Heart right ventricle (tissue), 16 donors: ENCODE data around the gene IFIT3. TPM values are rescaled to one million over a fixed set of nuclear protein-coding genes. Genes with fewer than 3 reads are reported as not detected.

Experiments used
- ATAC-seq, 8 donors: fragments of 200-7000 bp; cut with Tn5 transposase; one replicate each; pipeline ENCODE4 v1.9.1; 2020; ENCODE audit warnings: mild to moderate bottlenecking in 8 of 8, moderate library complexity in 8 of 8, moderate number of reproducible peaks in 1 of 8
- DNase-seq, 2 donors: peaks; one replicate each; pipeline ENCODE4 v3.0.0-alpha.2; 2020
- H3K27ac ChIP-seq, 10 donors: fragments of 200-600 bp; sonication (generic) in 2 of 10; one replicate each; pipeline versions ENCODE4 v1.5.0 to v1.8.0; 2020 to 2022; ENCODE audit warnings: mild to moderate bottlenecking in 3 of 10
- H3K27me3 ChIP-seq, 7 donors: fragments of 200-600 bp; one replicate each; pipeline ENCODE4 v1.8.0; 2021 to 2022; ENCODE audit warnings: mild to moderate bottlenecking in 2 of 7
- H3K36me3 ChIP-seq, 9 donors: fragments of 200-600 bp; sonication (generic) in 1 of 9; one replicate each; pipeline versions ENCODE4 v1.5.0 to v1.8.0; 2020 to 2022; ENCODE audit warnings: mild to moderate bottlenecking in 2 of 9
- H3K4me1 ChIP-seq, 9 donors: fragments of 200-600 bp; sonication (generic) in 1 of 9; one replicate each; pipeline versions ENCODE4 v1.5.0 to v1.8.0; 2020 to 2022; ENCODE audit warnings: mild to moderate bottlenecking in 4 of 9
- H3K4me3 ChIP-seq, 10 donors: fragments of 200-600 bp; sonication (generic) in 2 of 10; one replicate each; pipeline versions ENCODE4 v1.5.0 to v1.8.0; 2020 to 2022; ENCODE audit warnings: mild to moderate bottlenecking in 7 of 10, moderate library complexity in 2 of 10
- H3K9me3 ChIP-seq, 11 donors: fragments of 200-600 bp in 10 of 11; sonication (generic) in 2 of 11; one replicate each; pipeline versions ENCODE4 v1.5.0 to v1.8.0; 2013 to 2022; ENCODE audit warnings: mild to moderate bottlenecking in 2 of 11, control low read depth in 1 of 11, moderate library complexity in 1 of 11
- CTCF ChIP-seq, 9 donors: fragments of 200-600 bp; sonication (generic) in 2 of 9; IDR thresholded peaks; one replicate each; pipeline versions ENCODE4 v1.5.0 to v1.8.0; 2021 to 2022; ENCODE audit warnings: antibody characterized with exemption in 9 of 9, mild to moderate bottlenecking in 5 of 9, moderate library complexity in 1 of 9
- WGBS, 2 donors: extraction: QIAGEN DNeasy Blood & Tissue Kit; methylation state at CpG; one replicate each; pipeline ENCODE4 v1.1.7; 2013; ENCODE audit warnings: inconsistent platforms in 1 of 2; 5-methylcytosine and 5-hydroxymethylcytosine counted together
- intact Hi-C, 10 donors: fragments of 100-400 bp; cut with DNase I; formaldehyde crosslinking; loops; one replicate each; pipeline versions ENCODE4 v1.11.1 to v1.14.2; 2022
- polyA plus RNA-seq, 2 donors: library from polyadenylated mRNA; stranded (reverse); fragments of 200-250 nt; gene quantifications; one replicate each; pipeline ENCODE4 v1.2.3, GENCODE V29; 2013
- total RNA-seq, 10 donors: library from RNA; stranded (reverse); fragmentation: NEBNext Ultra II Directional in 3 of 10; extraction: Animal tissue kit (Norgen Biotek cat#: 25700) in 3 of 10; gene quantifications; one replicate each; pipeline versions ENCODE4 v1.2.1 to v1.2.4, GENCODE V29; 2021 to 2023
- donor health status: Arrhythmogenic right ventricular cardiomyopathy.
- donor health status: ischemic (EF 13 %, LVEDD 7.1; RV severe dilation, severe dysfunction).
- donor health status: healthy with polysubstance abuse.
- donor health status: DM: no; HTN: yes; CAD: no.
- donor health status: DM: no; HTN: no; CAD: no.
- donor health status: ischemic (EF 25% LVEDD 6.9; RV normal size, moderate dysfunction).
- donor health status: ischemic (EF 25% LVEDD 5.7; RV mildly dilated, moderate dysfunction).
- donor health status: healthy.
- donor health status: DM: yes; HTN: yes; CAD: no.
- donor health status: Ischemic cardiomyopathy.
- donor health status: ischemic (EF 35%, LVEDD 5.7; RV mildly dilated, moderate dysfunction).
- donor health status: nonischemic (EF 11% LVEDD 7.7; RV severe dilation, severe dysfunction).
- donor health status: DM: yes; HTN: yes; CAD: no.
- donor health status: PGD.
- donor health status: ischemic (EF 29% LVEDD 5.4; RV normal size, mild dysfunction).
- donor health status: nonischemic (EF 23%, LVEDD 6.1; RV moderate dilation, normal function).

Gene IFIT3
- total and polyA plus RNA-seq, 12 donors: 4.7 to 102 (median 12.2) TPM

- Histone ChIP-seq H3K4me3 (peak overlapping the region; percentile 30 to 61 (median 58)), H3K36me3 (peaks cover 0 to 9% (median 0%) of the 10 kb centered on the region in 9 donors), H3K9me3 (peaks cover 0 to 12% (median 0%) of the 10 kb centered on the region in 11 donors), H3K27ac (peak overlapping the region; percentile 57 to 94 (median 86)), H3K27me3 (no peaks in the 10 kb centered on the region), H3K4me1 (peaks cover 0 to 50% (median 29%) of the 10 kb centered on the region in 9 donors)
- no peak for TF ChIP-seq CTCF (IDR thresholded peaks at IDR 0.05)
- DNase-seq: peak in 1 of 2 donors; percentile 32
- intact Hi-C loops: no loop called here
- ATAC-seq: peak in 7 of 8 donors; percentile 50 to 77 (median 69)
- 13 to 24% methylated on average over 2 of the region's 2 CpGs for WGBS, 2 donors
Observed at GRCh38 chr10:89301232-89301631, 26.6 kb upstream of the IFIT3 start.

GRCh38 chr10:89301721-89302445 lies 25.9 kb upstream of the IFIT3 start, which contains the start of gene IFIT2:
Gene IFIT2, plus strand, starts transcription at chr10:89302046. Its CDS starts 78 bp downstream, at chr10:89302124.
- intact Hi-C loops: no loop called here
- ATAC-seq: peak; percentile 71 to 88 (median 80)
- whole genome bisulfite sequencing, 2 donors: 3 to 5% methylated on average over 10 of the region's 10 CpGs

GRCh38 chr10:89302625-89303024 lies 25.2 kb upstream of the IFIT3 start:
- Histone ChIP-seq H3K36me3 (peaks cover 0 to 23% (median 6%) of the 10 kb centered on the region in 9 donors), H3K4me3 (peak overlapping the region in 9 of 10 donors; percentile 30 to 61 (median 59)), H3K4me1 (peaks cover 0 to 43% (median 28%) of the 10 kb centered on the region in 9 donors), H3K9me3 (peaks cover 0 to 12% (median 0%) of the 10 kb centered on the region in 11 donors), H3K27ac (peak overlapping the region; percentile 57 to 94 (median 86)), H3K27me3 (no peaks in the 10 kb centered on the region)
- ATAC-seq (peak in 4 of 8 donors; percentile 46 to 57 (median 52)), DNase-seq (no peak)
- 23 to 42% methylated on average over 3 of the region's 3 CpGs for WGBS, 2 donors
- intact Hi-C loops: no loop called here
- TF ChIP-seq CTCF (IDR thresholded peaks at IDR 0.05): no peak

More at GRCh38 chr10:89301721-89302445, 25.9 kb upstream of the IFIT3 start, which contains the start of gene IFIT2:
- DNase-seq: peak in 1 of 2 donors; percentile 30
- Histone ChIP-seq H3K4me3 (peak within 1 kb of the TSS; percentile 30 to 61 (median 58)), H3K9me3 (peaks cover 0 to 12% (median 0%) of the 10 kb centered on the region in 11 donors), H3K27ac (peak within 1 kb of the TSS; percentile 57 to 94 (median 86)), H3K36me3 (peaks cover 0 to 15% (median 5%) of the 10 kb centered on the region in 9 donors), H3K27me3 (no peaks in the 10 kb centered on the region), H3K4me1 (peaks cover 0 to 44% (median 28%) of the 10 kb centered on the region in 9 donors)
- TF ChIP-seq CTCF (IDR thresholded peaks at IDR 0.05): no peak

- H3K27me3 ChIP-seq: no peaks in the 10 kb centered on the region
- TF ChIP-seq CTCF (IDR thresholded peaks at IDR 0.05): no peak
- DNase-seq (no peak), ATAC-seq (no peak)
- H3K4me1 ChIP-seq: peaks cover 0 to 44% (median 28%) of the 10 kb centered on the region in 9 donors
- peaks cover 0 to 28% (median 6%) of the 10 kb centered on the region in 9 donors for H3K36me3 ChIP-seq
- intact Hi-C loops: no loop called here
- H3K9me3 ChIP-seq: peaks cover 0 to 12% (median 0%) of the 10 kb centered on the region in 11 donors
- peak overlapping the region in 9 of 10 donors; percentile 30 to 61 (median 59) for H3K4me3 ChIP-seq
- peak overlapping the region in 8 of 10 donors; percentile 83 to 94 (median 87) for H3K27ac ChIP-seq
- 32 to 55% methylated on average over 2 of the region's 2 CpGs for WGBS, 2 donors
Observed at GRCh38 chr10:89303161-89303560, 24.6 kb upstream of the IFIT3 start.
